Liver (tissue), 9 donors: ENCODE measurements around the gene STXBP6. TPM values are rescaled to one million over a fixed set of nuclear protein-coding genes. Genes with fewer than 3 reads are reported as not detected.

Source experiments
- DNase-seq: peaks from one replicate; pipeline ENCODE4 v3.0.0-alpha.2; 2017; ENCODE audit warnings: low spot score
- H3K27ac ChIP-seq, 2 donors: one replicate each; pipeline ENCODE4 v1.7.0; 2013; ENCODE audit warnings: inconsistent platforms in 2 of 2, low read length in 2 of 2, control low read depth in 1 of 2, low read depth in 1 of 2, mild to moderate bottlenecking in 1 of 2
- H3K27me3 ChIP-seq, 4 donors: one replicate each; pipeline versions ENCODE4 v1.6.1 to v1.7.0; 2013; ENCODE audit warnings: low read length in 3 of 4, inconsistent platforms in 1 of 4, mild to moderate bottlenecking in 1 of 4, moderate library complexity in 1 of 4; ENCODE audit not compliant: control insufficient read depth in 4 of 4, insufficient read depth in 4 of 4
- H3K36me3 ChIP-seq, 4 donors: one replicate each; pipeline versions ENCODE4 v1.6.1 to v1.7.0; 2013; ENCODE audit warnings: low read length in 3 of 4, mild to moderate bottlenecking in 3 of 4, low read depth in 1 of 4, moderate library complexity in 1 of 4; ENCODE audit not compliant: control insufficient read depth in 4 of 4, insufficient read depth in 3 of 4
- H3K4me1 ChIP-seq, 4 donors: one replicate each; pipeline versions ENCODE4 v1.6.1 to v1.7.0; 2013; ENCODE audit warnings: low read length in 3 of 4, mild to moderate bottlenecking in 3 of 4, moderate library complexity in 1 of 4; ENCODE audit not compliant: control insufficient read depth in 4 of 4, insufficient read depth in 4 of 4
- H3K4me3 ChIP-seq, 3 donors: one replicate each; pipeline versions ENCODE4 v1.6.1 to v1.7.0; 2013; ENCODE audit warnings: low read length in 3 of 3, control low read depth in 1 of 3, low read depth in 1 of 3, mild to moderate bottlenecking in 1 of 3
- H3K9ac ChIP-seq, 2 donors: one replicate each; pipeline ENCODE4 v1.7.0; 2013; ENCODE audit warnings: low read length in 2 of 2, mild to moderate bottlenecking in 2 of 2, moderate library complexity in 2 of 2, control low read depth in 1 of 2, low read depth in 1 of 2
- H3K9me3 ChIP-seq, 4 donors: one replicate each; pipeline versions ENCODE4 v1.6.1 to v1.7.0; 2013; ENCODE audit warnings: low read length in 3 of 4; ENCODE audit not compliant: control insufficient read depth in 4 of 4
- ATF3 ChIP-seq: IDR thresholded peaks from 2 replicates; pipeline ENCODE4 v1.6.1; 2016; ENCODE audit warnings: antibody characterized with exemption
- CTCF ChIP-seq: fragments of 150-350 bp; IDR thresholded peaks from 2 replicates; pipeline ENCODE4 v1.5.1; 2017; ENCODE audit warnings: improper control_type of control experiment, low read depth, low read length; ENCODE audit not compliant: missing input control
- EGR1 ChIP-seq, 2 donors: IDR thresholded peaks; 2 replicates each; pipeline ENCODE4 v1.6.1; 2016 to 2018; ENCODE audit warnings: antibody characterized with exemption in 2 of 2, low read depth in 2 of 2
- FOXA1 ChIP-seq: IDR thresholded peaks from 2 replicates; pipeline ENCODE4 v1.6.1; 2016; ENCODE audit warnings: antibody characterized with exemption
- FOXA2 ChIP-seq: IDR thresholded peaks from 2 replicates; pipeline ENCODE4 v1.6.1; 2016; ENCODE audit warnings: antibody characterized with exemption
- GABPA ChIP-seq, 2 donors: IDR thresholded peaks in 1 of 2; conservative IDR thresholded peaks in 1 of 2; 2 replicates each; pipeline ENCODE4 v1.6.1; 2016; ENCODE audit warnings: antibody characterized with exemption in 2 of 2, mild to moderate bottlenecking in 1 of 2, moderate library complexity in 1 of 2
- HNF4A ChIP-seq, 2 donors: conservative IDR thresholded peaks; 2 replicates each; pipeline ENCODE4 v1.6.1; 2016; ENCODE audit warnings: antibody characterized with exemption in 2 of 2, mild to moderate bottlenecking in 2 of 2
- HNF4G ChIP-seq: IDR thresholded peaks from 2 replicates; pipeline ENCODE4 v1.6.1; 2016; ENCODE audit warnings: antibody characterized with exemption
- JUND ChIP-seq, 2 donors: IDR thresholded peaks; 2 replicates each; pipeline ENCODE4 v1.6.1; 2016; ENCODE audit warnings: antibody characterized with exemption in 2 of 2
- MAX ChIP-seq: IDR thresholded peaks from 2 replicates; pipeline ENCODE4 v1.6.1; 2016; ENCODE audit warnings: antibody characterized with exemption
- NR2F2 ChIP-seq: IDR thresholded peaks from 2 replicates; pipeline ENCODE4 v1.6.1; 2016; ENCODE audit warnings: antibody characterized with exemption
- RAD21 ChIP-seq, 2 donors: IDR thresholded peaks; 2 replicates each; pipeline ENCODE4 v1.6.1; 2016; ENCODE audit warnings: antibody characterized with exemption in 2 of 2, mild to moderate bottlenecking in 2 of 2
- RXRA ChIP-seq, 2 donors: IDR thresholded peaks; 2 replicates each; pipeline ENCODE4 v1.6.1; 2017 to 2018; ENCODE audit warnings: antibody characterized with exemption in 2 of 2, mild to moderate bottlenecking in 1 of 2
- SP1 ChIP-seq: IDR thresholded peaks from 2 replicates; pipeline ENCODE4 v1.6.1; 2018; ENCODE audit warnings: antibody characterized with exemption, mild to moderate bottlenecking
- TAF1 ChIP-seq: conservative IDR thresholded peaks from 2 replicates; pipeline ENCODE4 v1.6.1; 2016; ENCODE audit warnings: antibody characterized with exemption, mild to moderate bottlenecking
- YY1 ChIP-seq: IDR thresholded peaks from 2 replicates; pipeline ENCODE4 v1.6.1; 2016; ENCODE audit warnings: antibody characterized with exemption, mild to moderate bottlenecking
- ZBTB33 ChIP-seq: IDR thresholded peaks from 2 replicates; pipeline ENCODE4 v1.6.1; 2016; ENCODE audit warnings: antibody characterized with exemption
- WGBS: extraction: QIAGEN DNeasy Blood & Tissue Kit; methylation state at CpG from one replicate; pipeline ENCODE4 v1.1.7; 2013; 5-methylcytosine and 5-hydroxymethylcytosine counted together
- polyA plus RNA-seq, 2 donors: library from polyadenylated mRNA; stranded (reverse) in 1 of 2; unstranded in 1 of 2; fragments of 200-250 nt in 1 of 2; fragments of >200 nt in 1 of 2; fragmentation: Nextera tagmentation in 1 of 2; extraction: Ambion mirVana in 1 of 2; gene quantifications; one replicate each; pipeline versions ENCODE4 v1.2.1 to v1.2.3, GENCODE V29; 2013 to 2015
- total RNA-seq, 2 donors: library from RNA; depleted of rRNA; stranded (reverse); fragments of >200 nt; gene quantifications; one replicate each; pipeline ENCODE4 v1.2.3, GENCODE V29; 2014
- donor health status: healthy.
- donor health status: healthy.
- donor health status: healthy.
- donor health status: healthy.
- donor health status: healthy.

Gene STXBP6
- total and polyA plus RNA-seq, 4 donors, result 1.4 to 3.8 (median 1.8) TPM

GRCh38 chr14:25090716-25091454 is 40.9 kb upstream of the STXBP6 start (continued):
- TF ChIP-seq ATF3, result no peak
- no peak for TF ChIP-seq GABPA (IDR thresholded peaks at IDR 0.05 in 1 of 2, conservative IDR thresholded peaks at IDR 0.05 in 1 of 2)

DNA sequence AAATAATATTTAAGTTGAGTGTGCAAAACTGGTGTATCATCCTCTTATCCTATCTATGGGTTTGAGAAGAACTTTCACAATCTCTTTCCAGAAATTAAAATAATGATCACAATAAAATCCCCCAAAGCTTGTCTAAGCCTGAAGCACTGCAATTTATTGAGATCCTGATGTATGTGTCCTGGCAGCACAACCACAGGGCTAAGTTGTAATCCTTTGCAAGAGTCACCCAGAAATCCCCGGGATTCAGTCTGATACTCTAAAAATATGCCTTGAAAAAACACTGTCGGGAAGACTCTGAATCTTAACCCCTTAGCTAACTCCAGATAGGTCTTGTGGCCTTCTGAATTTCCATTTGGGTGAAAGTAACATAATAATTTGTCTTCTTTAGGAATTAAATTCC is 40.3 kb upstream of the STXBP6 start:
- DNase-seq, result no peak
- H3K9ac ChIP-seq, result no peak overlapping the region
- no peak for TF ChIP-seq RAD21 (IDR thresholded peaks at IDR 0.05)
- TF ChIP-seq YY1, result no peak
- no peak for TF ChIP-seq NR2F2
- no peak for TF ChIP-seq ZBTB33
- no peak for TF ChIP-seq GABPA (IDR thresholded peaks at IDR 0.05 in 1 of 2, conservative IDR thresholded peaks at IDR 0.05 in 1 of 2)
- no peak for TF ChIP-seq MAX
- no peak for TF ChIP-seq SP1
- TF ChIP-seq HNF4A (conservative IDR thresholded peaks at IDR 0.05), result no peak
- TF ChIP-seq FOXA2, result no peak
- no peak for TF ChIP-seq CTCF
- no peak for TF ChIP-seq HNF4G
- no peak for TF ChIP-seq JUND (IDR thresholded peaks at IDR 0.05)
- TF ChIP-seq RXRA (IDR thresholded peaks at IDR 0.05), result no peak
- TF ChIP-seq EGR1 (IDR thresholded peaks at IDR 0.05; ENCODE audit: low read depth in 2 of 2), result no peak
- peaks cover 0 to 3% (median 1%) of the 10 kb centered on the region in 4 donors for H3K27me3 ChIP-seq
- no peaks in the 10 kb centered on the region for H3K4me1 ChIP-seq
- H3K4me3 ChIP-seq, result no peak overlapping the region
- 69% methylated on average over 2 of the region's 2 CpGs for whole genome bisulfite sequencing
- H3K36me3 ChIP-seq, result no peaks in the 10 kb centered on the region
- H3K9me3 ChIP-seq, result no peaks in the 10 kb centered on the region
- no peak overlapping the region for H3K27ac ChIP-seq

DNA sequence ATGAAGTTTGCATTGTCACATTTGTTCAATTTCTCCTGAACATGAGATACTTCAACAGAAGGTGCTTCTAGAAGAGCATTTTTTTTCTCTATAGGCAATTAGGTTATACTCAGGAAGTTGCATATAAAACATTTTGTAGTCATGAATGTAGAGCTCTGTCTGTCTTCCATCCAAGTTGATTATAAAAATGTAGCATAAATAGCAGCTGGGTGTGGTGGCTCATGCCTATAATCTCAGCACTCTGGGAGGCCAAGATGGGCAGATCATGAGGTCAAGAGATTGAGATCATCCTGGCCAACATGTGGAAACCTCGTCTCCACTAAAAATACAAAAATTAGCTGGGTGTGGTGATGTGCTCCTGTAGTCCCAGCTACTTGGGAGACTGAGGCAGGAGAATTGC is 39.5 kb upstream of the STXBP6 start:
- H3K27me3 ChIP-seq, result peaks cover 0 to 3% (median 1%) of the 10 kb centered on the region in 4 donors
- H3K27ac ChIP-seq, result no peak overlapping the region
- H3K4me3 ChIP-seq, result no peak overlapping the region
- H3K4me1 ChIP-seq, result no peaks in the 10 kb centered on the region
- no peaks in the 10 kb centered on the region for H3K36me3 ChIP-seq
- TF ChIP-seq EGR1 (IDR thresholded peaks at IDR 0.05; ENCODE audit: low read depth in 2 of 2) (no peak), MAX (no peak), SP1 (no peak), FOXA1 (no peak), HNF4A (conservative IDR thresholded peaks at IDR 0.05) (no peak), JUND (IDR thresholded peaks at IDR 0.05) (no peak), FOXA2 (no peak), RXRA (IDR thresholded peaks at IDR 0.05) (no peak), CTCF (no peak), NR2F2 (no peak), YY1 (no peak), TAF1 (no peak), HNF4G (no peak), GABPA (IDR thresholded peaks at IDR 0.05 in 1 of 2, conservative IDR thresholded peaks at IDR 0.05 in 1 of 2) (no peak)
- no peak for DNase-seq
- 87% methylated on average over 1 of the region's 1 CpG for WGBS
- H3K9me3 ChIP-seq, result no peaks in the 10 kb centered on the region
- no peak overlapping the region for H3K9ac ChIP-seq
